HL-60/S4 treated with phorbol 12-myristate 13-acetate at 8.2 ng/mL for 4 days and 3 days (cell line): ENCODE results near the gene PRH2.

ENCODE experiments used
- in situ Hi-C: fragments of 300-500 bp; cut with MboI; formaldehyde crosslinking; loops from 2 replicates; pipeline ENCODE4 v1.15.0; 2022; ENCODE audit warnings: low sequenced_read_pairs

PRH2 gene

GRCh38 chr12:10928746-10929286 lies at the start of gene PRH2:
Gene PRH2, plus strand, starts transcription at chr12:10929236. Its CDS starts 38 bp downstream, at chr12:10929274.
- in situ Hi-C loops = no loop called here

- in situ Hi-C loops = no loop called here
Observed at GRCh38 chr12:10884086-10884725, 44.8 kb upstream of the PRH2 start, which contains the start of gene PRH1. Gene PRH1, minus strand, starts transcription at chr12:10884255. Its CDS starts 38 bp downstream, at chr12:10884217.

DNA sequence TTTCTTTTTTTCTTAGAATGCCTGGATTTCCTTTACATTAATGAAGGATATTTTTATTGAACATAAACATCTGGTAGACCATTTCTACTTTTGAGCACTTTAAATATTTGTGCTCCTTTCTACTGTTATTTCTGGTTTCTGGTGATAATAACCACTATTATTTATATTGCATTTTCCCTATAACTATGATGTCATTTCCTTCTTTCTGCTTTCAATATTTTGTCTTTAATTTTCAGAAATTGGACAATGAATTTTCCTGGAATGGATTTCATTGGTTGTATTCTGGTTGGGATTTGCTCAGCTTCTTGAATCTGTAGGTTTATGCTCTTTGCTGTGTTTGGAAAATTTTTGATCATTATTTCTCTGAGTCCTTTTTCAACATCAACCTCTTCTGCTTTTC lies 39.8 kb upstream of the PRH2 start:
- in situ Hi-C loops = no loop called here

GRCh38 chr12:10891937-10892336 lies 37.1 kb upstream of the PRH2 start:
- in situ Hi-C loops = no loop called here

GRCh38 chr12:10896854-10897253 lies 32.2 kb upstream of the PRH2 start:
- in situ Hi-C loops = no loop called here

DNA sequence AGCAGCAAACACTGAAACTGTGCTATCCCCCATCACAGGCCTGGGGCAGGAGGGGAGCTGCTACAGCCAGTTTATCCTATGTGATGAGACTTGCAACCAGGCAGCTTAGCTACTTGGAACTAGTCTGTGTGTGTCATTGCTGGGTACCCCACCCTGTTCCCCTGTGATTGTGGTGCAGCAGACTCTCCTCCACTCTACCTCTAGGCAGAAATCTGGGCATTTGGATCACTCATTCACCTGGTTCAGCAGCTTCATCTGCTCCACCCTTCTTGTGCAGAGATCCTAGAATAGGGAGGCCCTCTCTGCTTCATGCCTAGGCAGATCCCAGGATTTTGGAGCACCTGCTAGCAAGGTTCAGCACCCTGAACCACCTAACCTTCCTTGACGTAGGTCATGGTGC lies 28.5 kb upstream of the PRH2 start:
- in situ Hi-C loops = no loop called here

DNA sequence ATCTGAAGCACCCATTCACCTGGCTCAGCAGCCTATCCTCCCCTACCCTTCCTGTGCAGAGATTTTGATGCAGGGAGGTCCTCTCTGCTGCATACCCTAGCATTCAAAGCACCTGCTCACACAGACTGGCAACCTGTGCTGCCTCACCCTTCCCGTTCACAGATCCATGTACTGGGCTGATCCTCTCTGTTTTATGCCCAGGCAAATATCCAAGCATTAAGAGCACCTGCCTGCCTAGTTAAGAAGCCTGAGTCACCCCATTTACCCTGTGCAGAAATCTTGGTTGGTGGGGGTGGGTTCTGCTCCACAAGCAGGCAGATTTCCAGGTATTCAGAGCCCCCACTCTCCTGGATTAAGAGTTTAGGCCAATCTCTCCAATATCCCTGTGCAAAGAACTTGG lies 28.1 kb upstream of the PRH2 start:
- in situ Hi-C loops = no loop called here

DNA sequence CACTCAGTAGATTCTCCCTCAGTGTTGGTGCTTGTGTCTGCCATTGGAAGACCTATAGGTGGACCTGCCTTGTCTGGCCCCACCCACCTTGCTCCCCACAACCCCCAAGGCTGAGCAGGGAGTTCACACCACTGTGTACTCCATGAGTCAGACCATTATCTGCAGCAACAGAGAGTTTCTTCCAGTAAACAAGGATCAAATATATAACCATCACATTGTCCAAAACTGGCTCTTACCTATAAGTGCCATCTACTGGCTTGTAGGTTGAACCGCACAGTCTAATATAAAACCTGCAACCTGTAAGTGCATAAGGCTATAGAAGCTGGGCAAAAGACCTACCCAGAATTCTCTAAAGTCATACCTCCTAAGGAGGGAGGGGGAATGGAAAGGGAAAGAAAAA lies 27.6 kb upstream of the PRH2 start:
- in situ Hi-C loops = no loop called here

DNA sequence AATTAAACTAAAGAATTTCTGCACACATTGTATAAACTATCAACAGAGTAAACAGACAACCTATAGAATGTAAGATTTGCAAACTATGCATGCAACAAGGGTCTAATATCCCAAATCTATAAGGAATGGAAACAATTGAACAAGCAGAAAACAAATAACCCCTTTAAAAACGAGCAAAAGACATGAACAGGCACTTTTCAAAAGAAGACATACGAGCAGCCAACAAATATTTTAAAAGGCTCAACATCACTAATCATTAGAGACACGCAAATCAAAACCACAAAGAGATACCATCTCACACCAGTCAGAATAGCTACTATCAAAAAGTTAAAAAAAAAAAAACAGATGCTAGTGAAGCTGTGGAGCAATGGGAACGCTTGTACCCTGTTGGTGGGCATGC lies 24.4 kb upstream of the PRH2 start:
- in situ Hi-C loops = no loop called here

- in situ Hi-C loops = no loop called here
Observed at GRCh38 chr12:10909462-10909861, 19.6 kb upstream of the PRH2 start, which contains the start of gene TAS2R13. Gene TAS2R13, minus strand, starts transcription at chr12:10909562. Its CDS starts 264 bp downstream, at chr12:10909298.

DNA sequence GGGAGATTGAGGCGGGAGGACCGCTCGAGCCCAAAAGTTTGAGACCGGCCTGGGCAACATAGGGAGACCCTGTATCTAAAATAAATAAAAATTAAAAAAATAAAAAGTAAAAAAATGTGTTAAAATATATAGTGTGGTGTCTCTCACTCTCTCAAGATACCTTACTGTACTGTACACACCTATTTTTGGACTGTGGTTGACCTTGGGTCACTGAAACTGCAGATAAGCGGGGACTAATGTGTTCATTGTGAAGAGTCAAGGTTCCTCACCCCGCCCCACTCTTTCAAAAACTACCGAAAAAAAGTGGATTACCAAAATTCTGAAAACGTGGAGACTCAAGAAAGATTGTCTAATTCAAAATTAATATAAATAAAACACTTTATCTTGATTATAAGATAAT lies 18.7 kb upstream of the PRH2 start:
- in situ Hi-C loops = no loop called here

- in situ Hi-C loops = no loop called here
Observed at GRCh38 chr12:10919809-10920208, 9.2 kb upstream of the PRH2 start.

DNA sequence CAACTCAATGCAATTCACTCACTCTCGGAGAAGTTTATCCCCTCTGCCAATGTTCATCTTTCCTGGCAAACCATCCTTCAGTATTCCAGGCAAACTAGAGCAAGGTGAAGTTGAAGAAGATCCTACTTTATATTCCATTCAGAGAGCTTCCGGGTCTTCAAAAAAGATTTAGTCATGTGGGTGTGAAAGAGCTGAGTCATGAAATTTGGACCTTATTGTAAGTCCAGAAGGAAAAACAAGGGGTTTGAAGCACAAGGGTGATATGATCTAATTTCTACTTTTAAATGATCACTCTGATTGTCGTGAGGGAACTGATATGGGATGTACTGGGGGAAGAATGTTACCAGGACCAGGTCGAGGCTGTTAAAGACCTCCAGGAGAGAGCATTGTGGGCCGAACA lies 2.8 kb upstream of the PRH2 start:
- in situ Hi-C loops = no loop called here

DNA sequence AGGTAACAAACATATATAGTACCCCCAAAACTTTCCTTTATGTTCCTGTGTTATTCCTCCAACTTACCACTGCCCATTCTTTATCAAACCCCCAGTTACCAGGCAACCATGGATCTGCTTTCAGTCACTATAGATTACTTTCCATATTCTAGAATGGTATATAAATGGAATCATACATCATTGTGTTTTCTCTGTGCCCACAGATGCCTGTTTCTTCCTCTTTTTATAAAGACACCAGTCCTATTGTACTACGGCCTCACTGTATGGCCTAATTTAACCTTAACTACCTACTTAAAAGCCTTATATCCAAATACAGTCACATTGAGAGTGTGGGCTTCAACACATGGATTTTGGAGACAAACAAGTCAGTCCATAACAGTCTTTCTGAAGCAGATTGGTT lies 7.5 kb downstream of the PRH2 start:
- in situ Hi-C loops = no loop called here

DNA sequence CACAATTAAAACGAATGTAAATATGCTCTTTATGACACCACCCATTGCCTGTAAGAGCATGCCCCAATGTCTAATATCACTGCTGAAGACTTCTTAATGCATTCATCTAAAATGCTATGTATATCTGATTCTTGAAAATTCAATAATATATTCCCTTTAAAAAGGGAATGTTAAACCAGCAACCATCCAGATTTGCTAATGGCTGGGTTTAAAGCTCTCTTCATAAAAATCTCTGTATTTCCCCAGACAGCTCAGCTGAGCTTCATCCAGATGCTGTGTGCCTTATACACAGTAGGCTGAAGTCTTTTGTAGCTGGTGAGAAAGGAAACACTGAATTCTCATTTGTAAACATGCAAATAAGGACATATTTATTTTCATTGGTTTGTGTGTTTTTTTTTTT lies 10.1 kb downstream of the PRH2 start, which contains the start of gene TAS2R14:
TAS2R14 (minus strand) TSS at position 101 of the 400 bp plus-strand sequence; CDS start at position 45, 56 bp downstream.
- in situ Hi-C loops = no loop called here

DNA sequence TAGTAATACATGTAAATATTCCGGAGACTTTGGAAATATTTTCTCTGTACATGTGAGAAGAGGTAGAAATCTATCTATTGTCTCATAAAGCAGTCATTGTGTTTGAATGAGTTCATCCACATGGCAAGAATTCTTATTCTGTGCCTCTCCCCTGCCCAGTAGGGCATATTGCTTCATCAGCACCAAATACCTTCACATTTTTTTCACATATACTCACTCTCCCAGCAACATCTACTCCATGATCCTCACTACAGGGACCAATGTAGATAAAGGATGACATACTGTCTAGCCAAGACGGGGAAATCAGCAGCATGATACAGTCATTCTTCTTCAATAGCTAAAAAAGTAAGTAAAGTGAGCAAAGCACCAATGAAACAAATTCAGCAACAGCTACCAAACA lies 11.4 kb downstream of the PRH2 start:
- in situ Hi-C loops = no loop called here

- in situ Hi-C loops = no loop called here
Observed at GRCh38 chr12:10941369-10941768, 12.3 kb downstream of the PRH2 start.

GRCh38 chr12:10941916-10942607 lies 13.0 kb downstream of the PRH2 start:
- in situ Hi-C loops = no loop called here

DNA sequence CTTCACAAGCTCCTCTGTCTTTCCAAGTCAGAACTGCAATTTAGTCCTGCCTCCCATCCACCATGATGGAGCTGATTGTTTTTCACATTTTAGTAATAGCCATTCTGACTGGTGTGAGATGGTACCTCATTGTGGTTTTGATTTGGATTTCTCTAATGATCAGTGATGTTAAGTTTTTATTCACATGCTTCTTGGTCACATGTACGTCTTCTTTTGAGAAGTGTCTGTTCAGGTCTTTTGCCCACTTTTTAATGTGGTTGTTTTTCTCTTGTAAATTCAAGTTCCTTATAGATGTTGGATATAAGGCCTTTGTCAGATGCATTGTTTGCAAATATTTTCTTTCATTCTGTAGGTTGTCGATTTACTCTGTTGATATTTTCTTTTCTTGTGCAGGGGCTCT lies 14.1 kb downstream of the PRH2 start:
- in situ Hi-C loops = no loop called here

DNA sequence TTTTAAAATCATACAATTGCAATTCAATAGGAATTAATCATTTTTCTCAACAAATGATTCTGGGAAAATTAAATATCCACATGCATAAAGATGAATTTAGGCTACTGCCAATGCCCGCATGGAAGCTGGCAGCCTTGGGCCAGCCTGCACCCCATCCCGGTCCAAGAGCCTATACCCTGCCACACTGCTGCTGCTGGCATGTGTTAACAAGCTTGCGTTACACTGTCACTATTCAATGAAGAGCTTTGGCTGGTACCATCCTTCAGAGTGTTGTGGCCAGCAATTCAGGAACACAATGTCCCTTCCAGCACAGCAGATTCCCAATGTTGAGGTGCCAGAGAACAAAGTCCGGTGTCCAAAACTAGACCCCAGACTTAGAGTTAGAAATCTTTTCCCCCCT lies 23.6 kb downstream of the PRH2 start:
- in situ Hi-C loops = no loop called here

DNA sequence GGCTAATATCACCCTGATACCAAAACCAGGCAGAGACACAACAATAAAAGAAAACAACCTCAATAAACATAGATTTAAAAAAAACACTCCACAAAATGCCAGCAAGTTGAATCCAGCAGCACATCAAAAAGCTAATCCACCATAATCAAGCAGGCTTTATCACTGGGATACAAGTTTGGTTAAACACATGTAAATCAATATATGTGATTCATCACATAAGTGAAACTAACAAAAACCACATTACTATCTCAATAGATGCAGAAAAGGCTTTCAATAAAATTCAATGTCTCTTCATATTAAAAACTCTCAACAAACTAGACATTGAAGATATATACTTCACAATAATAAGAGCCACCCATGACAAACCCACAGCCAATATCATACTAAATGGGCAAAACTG lies 27.0 kb downstream of the PRH2 start:
- in situ Hi-C loops = no loop called here

DNA sequence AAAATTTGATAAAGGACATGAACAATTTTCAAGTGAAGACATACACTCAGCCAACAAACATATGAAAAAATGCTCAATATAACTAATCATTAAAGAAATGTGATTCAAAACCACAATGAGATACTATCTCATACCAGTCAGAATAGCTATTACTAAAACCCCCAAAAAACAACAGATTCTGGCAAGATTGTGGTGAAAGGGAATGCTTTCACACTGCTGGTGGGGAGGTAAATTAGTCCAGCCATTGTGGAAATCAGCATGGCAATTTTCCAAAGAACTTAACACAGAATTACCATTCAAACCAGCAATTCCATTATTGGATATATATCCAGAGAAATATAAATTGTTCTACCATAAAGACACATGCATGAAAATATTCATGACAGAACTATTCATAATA lies 28.7 kb downstream of the PRH2 start:
- in situ Hi-C loops = no loop called here
